K562 (cell line): ENCODE data around the gene PKDREJ. TPM values are rescaled to one million over a fixed set of nuclear protein-coding genes. Genes with fewer than 3 reads are reported as not detected.

Experiments
- ATAC-seq: fragments of 200-7000 bp; cut with Tn5 transposase; 3 replicates; pipeline ENCODE4 v1.9.1; 2020; ENCODE audit warnings: moderate library complexity
- BruUV-seq: library from RNA; stranded (reverse); fragments of 400-500 nt; replicated peaks from 2 replicates; lab custom pipeline; 2021; lab: Mats Ljungman, UMichigan
- CTCF ChIA-PET: fragments of 300-600 bp; formaldehyde crosslinking; extraction: SDS; loops from one replicate; lab custom pipeline; 2021; ENCODE audit warnings: low intra/inter-chr PET ratio; lab: Yijun Ruan, JAX
- POLR2A ChIA-PET: fragments of 300-600, 350-650 bp; sonication (Branson Sonifier 250); formaldehyde crosslinking; extraction: SDS; loops from one replicate; lab custom pipeline; 2021; ENCODE audit warnings: antibody characterized with exemption, inconsistent platforms; lab: Yijun Ruan, JAX
- DNase-seq, 4 experiments: peaks; one replicate each; pipeline versions ENCODE4 v3.0.0 to v3.0.0-alpha.2; 2011 to 2018; ENCODE audit warnings: low spot score in 3 of 4, mixed read lengths in 3 of 4; ENCODE audit errors: extremely low read depth in 1 of 4
- FAIRE-seq: peaks from 2 replicates; lab custom pipeline; 2011; peaks lifted over from hg19 to GRCh38; lab: Jason Lieb, UNC
- H2AFZ ChIP-seq: 2 replicates; pipeline ENCODE4 v1.6.0; 2011; ENCODE audit warnings: low read depth, low read length, control low read depth, inconsistent platforms
- H3K27ac ChIP-seq: fragments of 200-600 bp; 3 replicates; pipeline ENCODE4 v1.8.0; 2011; ENCODE audit warnings: low read depth, mild to moderate bottlenecking, control low read depth, inconsistent platforms, low read length, moderate library complexity, mixed read lengths; ENCODE audit errors: extremely low read depth
- H3K27me3 ChIP-seq, 2 experiments: fragments of 300-600 bp in 1 of 2; 2 replicates in 1 of 2; 3 replicates in 1 of 2; pipeline versions ENCODE4 v1.6.0 to v1.8.0; 2011; ENCODE audit warnings: inconsistent platforms in 2 of 2, low read length in 2 of 2, mild to moderate bottlenecking in 1 of 2, mixed read lengths in 1 of 2, moderate library complexity in 1 of 2; ENCODE audit not compliant: control insufficient read depth in 2 of 2, insufficient read depth in 2 of 2
- H3K36me3 ChIP-seq: fragments of 300-600 bp; 3 replicates; pipeline ENCODE4 v1.8.0; 2011; ENCODE audit warnings: mild to moderate bottlenecking, low read length, inconsistent platforms; ENCODE audit not compliant: control insufficient read depth, insufficient read depth
- H3K4me1 ChIP-seq, 2 experiments: fragments of 200-600 bp in 1 of 2; replicated peaks in 1 of 2; 2 replicates in 1 of 2; 3 replicates in 1 of 2; pipeline versions ENCODE4 v1.5.1 to v1.8.0; 2011; ENCODE audit warnings: inconsistent platforms in 2 of 2, low read length in 2 of 2, mild to moderate bottlenecking in 1 of 2, mixed read lengths in 1 of 2, moderate library complexity in 1 of 2; ENCODE audit not compliant: control insufficient read depth in 2 of 2, insufficient read depth in 2 of 2
- H3K4me2 ChIP-seq: 2 replicates; pipeline ENCODE4 v1.6.1; 2011; ENCODE audit warnings: low read length, control low read depth, inconsistent platforms, mixed read lengths; ENCODE audit not compliant: insufficient read depth
- H3K4me3 ChIP-seq: fragments of 200-600 bp; sonication (generic), shearing (Covaris generic); 2 replicates; pipeline ENCODE4 v1.5.1; 2016; ENCODE audit warnings: control low read depth, inconsistent platforms
- H3K79me2 ChIP-seq: fragments of 200-600 bp; 3 replicates; pipeline ENCODE4 v1.8.0; 2011; ENCODE audit warnings: low read length, inconsistent platforms; ENCODE audit not compliant: control insufficient read depth, insufficient read depth
- H3K9ac ChIP-seq, 2 experiments: 2 replicates each; pipeline versions ENCODE4 v1.6.0 to v1.6.1; 2011; ENCODE audit warnings: low read depth in 2 of 2, low read length in 2 of 2, control low read depth in 1 of 2, inconsistent platforms in 1 of 2, mild to moderate bottlenecking in 1 of 2, mixed read lengths in 1 of 2; ENCODE audit not compliant: insufficient read depth in 1 of 2
- H3K9me1 ChIP-seq: one replicate; pipeline ENCODE4 v1.6.0; 2011; ENCODE audit warnings: inconsistent platforms, mild to moderate bottlenecking, low read length, moderate library complexity; ENCODE audit not compliant: control insufficient read depth, insufficient read depth
- H3K9me3 ChIP-seq: replicated peaks from 2 replicates; pipeline ENCODE4 v1.5.1; 2011; ENCODE audit warnings: low read depth, low read length, inconsistent platforms; ENCODE audit not compliant: control insufficient read depth, insufficient read depth
- H4K20me1 ChIP-seq: replicated peaks from 2 replicates; pipeline ENCODE4 v1.6.1; 2011; ENCODE audit warnings: low read length, inconsistent platforms, mixed read lengths; ENCODE audit not compliant: control insufficient read depth, insufficient read depth
- CBFA2T2 ChIP-seq: fragments of 450-650 bp; conservative IDR thresholded peaks from 2 replicates; pipeline ENCODE4 v1.6.1; 2017; ENCODE audit warnings: mild to moderate bottlenecking
- CBFA2T3 ChIP-seq: fragments of 450-650 bp; IDR thresholded peaks from 2 replicates; pipeline ENCODE4 v1.6.1; 2017
- CREB3 ChIP-seq: fragments of 450-650 bp; conservative IDR thresholded peaks from 2 replicates; pipeline ENCODE4 v1.6.1; 2016; ENCODE audit warnings: missing genetic modification characterization, low read depth, mild to moderate bottlenecking, missing compliant biosample characterization, moderate library complexity
- IFI16 ChIP-seq: fragments of 250-450 bp; sonication (Bioruptor Pico); IDR thresholded peaks from 2 replicates; pipeline ENCODE4 v2.1.2; 2022; ENCODE audit warnings: mild to moderate bottlenecking, inconsistent platforms
- MEF2A ChIP-seq: IDR thresholded peaks from 2 replicates; pipeline ENCODE4 v1.6.1; 2011; ENCODE audit warnings: low read depth, mild to moderate bottlenecking, low read length, moderate library complexity; ENCODE audit not compliant: control insufficient read depth
- PATZ1 ChIP-seq: fragments of 250-450 bp; sonication (Bioruptor Pico); IDR thresholded peaks from 2 replicates; pipeline ENCODE4 v1.5.0; 2020; ENCODE audit warnings: mild to moderate bottlenecking, borderline replicate concordance
- PHF8 ChIP-seq: fragments of 200-600 bp; sonication (generic); IDR thresholded peaks from 2 replicates; pipeline ENCODE4 v1.6.1; 2012; ENCODE audit warnings: mixed run types, mild to moderate bottlenecking, inconsistent platforms, low read length, moderate library complexity, borderline replicate concordance
- WHSC1 ChIP-seq: IDR thresholded peaks from one replicate; pipeline ENCODE4 v1.6.1; 2012; ENCODE audit warnings: low read length, control low read depth, inconsistent platforms
- ZBTB43 ChIP-seq: sonication (generic); formaldehyde crosslinking; IDR thresholded peaks from 2 replicates; pipeline ENCODE4 v1.8.0; 2023; ENCODE audit warnings: mild to moderate bottlenecking, missing genetic modification reagents
- ZNF253 ChIP-seq: fragments of 250-450 bp; sonication (Bioruptor Pico); conservative IDR thresholded peaks from 2 replicates; pipeline ENCODE4 v1.6.1; 2021; ENCODE audit warnings: mild to moderate bottlenecking
- ZNF589 ChIP-seq: fragments of 200-800 bp; sonication (Bioruptor generic); IDR thresholded peaks from 2 replicates; pipeline ENCODE4 v1.6.1; 2016; ENCODE audit warnings: low read depth, missing genetic modification characterization, missing compliant biosample characterization
- WGBS: fragments of 100-300 bp; shearing (Covaris generic); methylation state at CpG from one replicate; pipeline ENCODE4 v1.1.6; 2016; ENCODE audit warnings: low coverage, mixed read lengths; ENCODE audit not compliant: insufficient coverage; ENCODE audit errors: missing lambda C conversion rate; 5-methylcytosine and 5-hydroxymethylcytosine counted together
- in situ Hi-C: fragments of 300-500 bp; cut with MboI; formaldehyde crosslinking; loops from 4 replicates; pipeline ENCODE4 v1.15.0; 2018; ENCODE audit warnings: inconsistent platforms, mixed read lengths
- intact Hi-C: fragments of 100-400 bp; cut with micrococcal nuclease; formaldehyde crosslinking; loops from 2 replicates; pipeline ENCODE4 v1.14.2; 2022
- polyA plus RNA-seq, 8 experiments: library from polyadenylated mRNA; depleted of rRNA in 4 of 8; stranded (reverse) in 5 of 8; unstranded in 3 of 8; fragments of >200 nt; fragmentation: Nextera tagmentation in 2 of 8; fragmentation: Illumina TruSeq in 1 of 8; extraction: Ambion mirVana in 2 of 8; extraction: Trizol in 1 of 8; gene quantifications; 2 replicates each; pipeline versions ENCODE4 v1.2.1 to v1.2.3, GENCODE V29; 2011 to 2014; ENCODE audit warnings: inconsistent platforms in 1 of 8, missing spikeins in 1 of 8
- total RNA-seq, 7 experiments: library from RNA; depleted of rRNA in 6 of 7; stranded (reverse); fragments of >200 nt in 6 of 7; fragmentation: Illumina TruSeq in 2 of 7; extraction: Trizol in 2 of 7; gene quantifications; 2 replicates each; pipeline versions ENCODE4 v1.2.1 to v1.2.3, GENCODE V29; 2011 to 2021; ENCODE audit warnings: low replicate concordance in 1 of 7

The PKDREJ gene
- total and polyA plus RNA-seq, 9 of the 15 experiments (the other 6 are each of a cell fraction or from before 2014, with no cell fraction given): 0.03 TPM; not detected in 8

GRCh38 chr22:46246178-46246577 lies 17.0 kb downstream of the PKDREJ start:
- in situ Hi-C loops (loop anchor here (10.0 kb wide), 1 partner anchor 101 kb away; no protein-coding TSS in a partner anchor), intact Hi-C loops (loop anchor here (10.0 kb wide), 1 partner anchor 91 kb away; the partner anchor contains the start of gene PPARA)
- H3K9ac ChIP-seq: no peak overlapping the region
- DNase-seq: no peak
- no TSS peak for BruUV-seq
- H2AFZ ChIP-seq: no peak overlapping the region
- ChIA-PET CTCF (no interaction called here), POLR2A (interaction anchor here (0.6 to 3.1 kb wide), 2 partner anchors 11 to 45 kb away, joined by 3 to 10 read pairs; no protein-coding TSS in a partner anchor)
- peaks cover 13% of the 10 kb centered on the region for H3K79me2 ChIP-seq
- TF ChIP-seq ZNF253 (CRISPR knock-in tag): no peak
- TF ChIP-seq WHSC1: no peak
- no peak for TF ChIP-seq CBFA2T2
- no peak for TF ChIP-seq ZBTB43 (CRISPR knock-in tag)
- no peak for TF ChIP-seq CBFA2T3
- TF ChIP-seq IFI16 (CRISPR knock-in tag): no peak
- TF ChIP-seq PHF8: no peak
- TF ChIP-seq ZNF589 (CRISPR knock-in tag): no peak
- TF ChIP-seq PATZ1 (CRISPR knock-in tag): no peak
- TF ChIP-seq MEF2A: no peak
- no peak for TF ChIP-seq CREB3 (tag)
- no peak for FAIRE-seq
- no peak overlapping the region for H3K27ac ChIP-seq
- H3K4me1 ChIP-seq: peaks cover 9 to 49% of the 10 kb centered on the region in 2 experiments; a peak in 4 of 5 replicates
- H3K36me3 ChIP-seq: peaks cover 5% of the 10 kb centered on the region; the same call in 1 of the 3 replicates
- H3K9me3 ChIP-seq: no peaks in the 10 kb centered on the region
- H4K20me1 ChIP-seq: no peaks in the 10 kb centered on the region
- WGBS: 88% methylated on average over 8 of the region's 10 CpGs
- no peaks in the 10 kb centered on the region for H3K9me1 ChIP-seq
- no peak for ATAC-seq
- H3K27me3 ChIP-seq: no peaks in the 10 kb centered on the region
- no peak overlapping the region for H3K4me2 ChIP-seq
- no peak overlapping the region for H3K4me3 ChIP-seq
